Loucy (cell line): Measurements from ENCODE around the gene MAP3K6.

ENCODE experiments used
- H2AFZ ChIP-seq: fragments of 200-600 bp; sonication (generic); 2 replicates; pipeline ENCODE4 v1.6.0; 2016; ENCODE audit warnings: antibody characterized with exemption, mild to moderate bottlenecking, low read length, moderate library complexity
- H3F3A ChIP-seq: fragments of 200-600 bp; 2 replicates; pipeline ENCODE4 v1.6.0; 2016; ENCODE audit warnings: antibody characterized with exemption, low read depth, mild to moderate bottlenecking
- H3K27me3 ChIP-seq: fragments of 200-600 bp; sonication (generic); 2 replicates; pipeline ENCODE4 v1.6.1; 2014; ENCODE audit warnings: low read length, mild to moderate bottlenecking; ENCODE audit not compliant: insufficient read depth, poor library complexity, severe bottlenecking
- H3K36me3 ChIP-seq: fragments of 200-600 bp; sonication (generic); 2 replicates; pipeline ENCODE4 v1.6.1; 2016; ENCODE audit warnings: low read length; ENCODE audit not compliant: insufficient read depth
- H3K4me1 ChIP-seq: fragments of 200-600 bp; sonication (generic); 2 replicates; pipeline ENCODE4 v1.5.1; 2014; ENCODE audit warnings: low read length, mild to moderate bottlenecking; ENCODE audit not compliant: insufficient read depth, poor library complexity, severe bottlenecking
- H3K4me2 ChIP-seq: fragments of 200-600 bp; sonication (generic); 2 replicates; pipeline ENCODE4 v1.6.0; 2014; ENCODE audit warnings: antibody characterized with exemption, low read length, low read depth, mild to moderate bottlenecking; ENCODE audit not compliant: poor library complexity, severe bottlenecking
- H3K4me3 ChIP-seq: fragments of 200-600 bp; sonication (generic); 2 replicates; pipeline ENCODE4 v1.5.1; 2014; ENCODE audit warnings: low read length, mild to moderate bottlenecking, mixed read lengths; ENCODE audit not compliant: poor library complexity, severe bottlenecking
- H3K79me2 ChIP-seq: fragments of 200-600 bp; sonication (generic); 2 replicates; pipeline ENCODE4 v1.6.1; 2014; ENCODE audit warnings: low read length; ENCODE audit not compliant: insufficient read depth
- H3K9ac ChIP-seq: fragments of 200-600 bp; sonication (generic); 2 replicates; pipeline ENCODE4 v1.6.0; 2014; ENCODE audit warnings: mild to moderate bottlenecking, low read depth, low read length, moderate library complexity; ENCODE audit not compliant: poor library complexity, severe bottlenecking
- H3K9me2 ChIP-seq: fragments of 200-600 bp; sonication (generic); replicated peaks from 2 replicates; pipeline ENCODE4 v1.6.1; 2016; ENCODE audit warnings: low read depth, low read length, mixed read lengths
- H3K9me3 ChIP-seq: fragments of 200-600 bp; sonication (generic); 2 replicates; pipeline ENCODE4 v1.6.1; 2014; ENCODE audit warnings: mild to moderate bottlenecking, antibody characterized with exemption, low read length, low read depth; ENCODE audit not compliant: insufficient read depth
- H4K20me1 ChIP-seq: fragments of 200-600 bp; sonication (generic); 2 replicates; pipeline ENCODE4 v1.6.0; 2014; ENCODE audit warnings: antibody characterized with exemption, low read length, mild to moderate bottlenecking; ENCODE audit not compliant: insufficient read depth, poor library complexity, severe bottlenecking
- EZH2phosphoT487 ChIP-seq: fragments of 200-600 bp; IDR thresholded peaks from 2 replicates; pipeline ENCODE4 v1.6.1; 2018; ENCODE audit warnings: antibody characterized with exemption, mild to moderate bottlenecking, moderate library complexity, borderline replicate concordance
- TF ChIP-seq, protein P1 (sequence below): fragments of 200-600 bp; sonication (generic); conservative IDR thresholded peaks from 2 replicates; pipeline ENCODE4 v1.5.1; 2014; ENCODE audit warnings: mild to moderate bottlenecking, antibody characterized with exemption, low read length

MAP3K6 gene

DNA sequence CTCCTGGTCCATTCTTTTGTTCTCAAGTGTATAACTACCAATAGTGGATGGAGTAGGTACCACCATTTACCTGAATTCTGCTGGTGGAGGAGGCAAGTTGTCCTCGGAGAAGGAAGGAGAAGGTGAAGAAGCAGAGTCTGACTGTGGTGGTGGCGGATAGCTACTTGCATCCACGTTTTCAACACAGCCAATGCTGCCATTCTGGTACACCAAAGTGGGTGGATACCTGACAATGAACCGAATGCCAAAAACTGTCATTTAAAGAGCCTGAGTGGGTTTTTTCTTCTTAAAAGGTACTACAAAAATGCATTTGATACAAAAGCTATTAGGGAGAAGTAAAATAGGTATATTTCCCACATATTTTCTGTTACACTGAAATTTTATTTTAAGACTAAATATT is 45.7 kb upstream of the MAP3K6 start:
- H3K4me1 ChIP-seq, result peaks cover 12% of the 10 kb centered on the region
- H3K79me2 ChIP-seq, result no peaks in the 10 kb centered on the region
- no peaks in the 10 kb centered on the region for H4K20me1 ChIP-seq
- TF ChIP-seq, protein P1, sequence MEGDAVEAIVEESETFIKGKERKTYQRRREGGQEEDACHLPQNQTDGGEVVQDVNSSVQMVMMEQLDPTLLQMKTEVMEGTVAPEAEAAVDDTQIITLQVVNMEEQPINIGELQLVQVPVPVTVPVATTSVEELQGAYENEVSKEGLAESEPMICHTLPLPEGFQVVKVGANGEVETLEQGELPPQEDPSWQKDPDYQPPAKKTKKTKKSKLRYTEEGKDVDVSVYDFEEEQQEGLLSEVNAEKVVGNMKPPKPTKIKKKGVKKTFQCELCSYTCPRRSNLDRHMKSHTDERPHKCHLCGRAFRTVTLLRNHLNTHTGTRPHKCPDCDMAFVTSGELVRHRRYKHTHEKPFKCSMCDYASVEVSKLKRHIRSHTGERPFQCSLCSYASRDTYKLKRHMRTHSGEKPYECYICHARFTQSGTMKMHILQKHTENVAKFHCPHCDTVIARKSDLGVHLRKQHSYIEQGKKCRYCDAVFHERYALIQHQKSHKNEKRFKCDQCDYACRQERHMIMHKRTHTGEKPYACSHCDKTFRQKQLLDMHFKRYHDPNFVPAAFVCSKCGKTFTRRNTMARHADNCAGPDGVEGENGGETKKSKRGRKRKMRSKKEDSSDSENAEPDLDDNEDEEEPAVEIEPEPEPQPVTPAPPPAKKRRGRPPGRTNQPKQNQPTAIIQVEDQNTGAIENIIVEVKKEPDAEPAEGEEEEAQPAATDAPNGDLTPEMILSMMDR, result no peak
- TF ChIP-seq EZH2phosphoT487, result no peak
- H3K36me3 ChIP-seq, result peaks cover 94% of the 10 kb centered on the region
- no peak overlapping the region for H2AFZ ChIP-seq
- no peak overlapping the region for H3K4me3 ChIP-seq
- H3K9ac ChIP-seq, result no peak overlapping the region
- no peaks in the 10 kb centered on the region for H3K27me3 ChIP-seq
- no peak overlapping the region for H3K4me2 ChIP-seq
- H3F3A ChIP-seq, result no peaks in the 10 kb centered on the region
- no peaks in the 10 kb centered on the region for H3K9me3 ChIP-seq
- H3K9me2 ChIP-seq, result no peaks in the 10 kb centered on the region

DNA sequence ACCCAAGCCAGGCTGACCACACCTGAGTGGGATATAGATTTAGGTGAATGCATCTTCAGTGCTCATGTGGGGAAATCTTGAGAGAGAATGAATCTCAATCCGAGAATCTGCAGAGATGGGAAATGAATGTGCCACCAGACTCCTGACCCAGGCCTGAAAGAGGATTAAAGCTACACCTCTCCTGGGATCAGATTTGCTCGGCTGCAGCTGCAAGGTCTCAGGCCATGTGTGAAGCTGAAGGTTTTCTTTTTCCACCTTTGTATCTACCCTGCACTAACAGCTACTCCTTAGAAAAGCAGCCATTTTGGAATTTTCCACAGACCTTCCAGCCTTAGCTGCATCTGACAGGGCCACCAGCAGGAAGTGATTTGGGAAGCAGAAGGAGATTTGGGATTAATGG is 43.9 kb upstream of the MAP3K6 start:
- no peaks in the 10 kb centered on the region for H3F3A ChIP-seq
- H3K9me2 ChIP-seq, result no peaks in the 10 kb centered on the region
- H3K4me1 ChIP-seq, result peaks cover 2% of the 10 kb centered on the region
- peaks cover 85% of the 10 kb centered on the region for H3K36me3 ChIP-seq
- H2AFZ ChIP-seq, result no peak overlapping the region
- no peaks in the 10 kb centered on the region for H3K9me3 ChIP-seq
- no peak overlapping the region for H3K4me3 ChIP-seq
- TF ChIP-seq, protein P1, result no peak
- no peak for TF ChIP-seq EZH2phosphoT487
- H3K9ac ChIP-seq, result no peak overlapping the region
- H4K20me1 ChIP-seq, result no peaks in the 10 kb centered on the region
- H3K4me2 ChIP-seq, result no peak overlapping the region
- H3K79me2 ChIP-seq, result no peaks in the 10 kb centered on the region
- H3K27me3 ChIP-seq, result no peaks in the 10 kb centered on the region

DNA sequence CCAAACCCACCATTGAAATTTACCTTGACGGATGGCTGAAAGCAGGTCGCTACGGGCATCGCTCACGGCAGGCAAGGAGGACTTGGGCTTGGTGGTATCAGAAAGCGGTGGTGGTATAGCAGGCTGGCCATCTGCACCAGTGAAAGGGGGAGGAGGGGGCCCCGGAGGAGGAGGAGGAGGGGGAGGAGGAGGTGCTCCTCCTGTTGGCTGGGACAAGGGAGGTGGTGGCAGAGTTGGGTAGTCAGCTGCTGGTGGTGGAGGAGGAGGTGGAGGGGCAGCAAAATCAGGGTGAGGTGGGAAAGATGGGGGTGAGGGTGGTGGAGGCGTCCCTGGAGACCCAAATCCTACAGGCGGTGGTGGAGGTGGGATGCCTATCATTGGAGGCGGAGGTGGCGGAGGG is 42.9 kb upstream of the MAP3K6 start:
- H3K9ac ChIP-seq, result no peak overlapping the region
- no peaks in the 10 kb centered on the region for H3K9me3 ChIP-seq
- no peaks in the 10 kb centered on the region; the same call in 1 of the 2 replicates for H3K79me2 ChIP-seq
- 0 out of 2 replicates have a peak, but pooled peaks cover under 1% of the 10 kb centered on the region for H3F3A ChIP-seq
- H3K4me3 ChIP-seq, result no peak overlapping the region
- H4K20me1 ChIP-seq, result no peaks in the 10 kb centered on the region
- H3K27me3 ChIP-seq, result no peaks in the 10 kb centered on the region
- peaks cover 12% of the 10 kb centered on the region for H3K4me1 ChIP-seq
- no peak for TF ChIP-seq EZH2phosphoT487
- TF ChIP-seq, protein P1, result no peak
- H3K9me2 ChIP-seq, result no peaks in the 10 kb centered on the region
- H2AFZ ChIP-seq, result no peak overlapping the region
- no peak overlapping the region for H3K4me2 ChIP-seq
- H3K36me3 ChIP-seq, result peaks cover 75% of the 10 kb centered on the region; the same call in 1 of the 2 replicates
